ENCODE measurements around the gene LYZL1.

Gene LYZL1

GRCh38 chr10:29256019-29256418 lies 32.9 kb upstream of the LYZL1 start:
- H3K4me1 ChIP-seq (ENCODE audit: control insufficient read depth in 2 of 2, insufficient read depth in 1 of 2, low read depth in 1 of 2, low read length in 2 of 2): peaks cover 0 to 7% of the 10 kb centered on the region in 2 donors
- no peak overlapping the region for H3K23ac ChIP-seq (ENCODE audit: low read depth, low read length, poor library complexity)
- H3K4ac ChIP-seq (ENCODE audit: low read length): no peak overlapping the region
- H3K36me3 ChIP-seq (replicated peaks in 1 of 2; ENCODE audit: control insufficient read depth in 2 of 2, insufficient read depth in 2 of 2, low read length in 2 of 2): no peaks in the 10 kb centered on the region
- H3K79me1 ChIP-seq (ENCODE audit: low read depth, low read length): no peaks in the 10 kb centered on the region
- no peak overlapping the region for H3K18ac ChIP-seq (ENCODE audit: low read length)
- no peak overlapping the region for H3K4me3 ChIP-seq (ENCODE audit: low read length in 2 of 2)
- H3K9ac ChIP-seq (ENCODE audit: low read depth, low read length, poor library complexity): no peak overlapping the region
- no peak overlapping the region for H2BK12ac ChIP-seq (ENCODE audit: low read length)
- no peak overlapping the region for H2AFZ ChIP-seq (ENCODE audit: low read length)
- H3K4me2 ChIP-seq (ENCODE audit: insufficient read depth, low read length, poor library complexity, severe bottlenecking): no peak overlapping the region
- no peak overlapping the region for H3K14ac ChIP-seq (ENCODE audit: low read length)
- H3K9me3 ChIP-seq (replicated peaks in 1 of 2; ENCODE audit: control insufficient read depth in 2 of 2, insufficient read depth in 1 of 2, low read depth in 1 of 2, low read length in 2 of 2): no peaks in the 10 kb centered on the region
- no peak overlapping the region for H2BK120ac ChIP-seq (ENCODE audit: low read depth, low read length)
- no peak overlapping the region for H4K91ac ChIP-seq (ENCODE audit: low read depth, low read length, poor library complexity)
- no CpG with 5 or more reads among the region's 7 CpGs for WGBS, 2 donors (ENCODE audit: extremely low coverage in 2 of 2, insufficient read length in 2 of 2, insufficient replicate concordance in 1 of 2)
- H3K27me3 ChIP-seq (ENCODE audit: control insufficient read depth in 3 of 3, insufficient read depth in 3 of 3, low read depth in 1 of 3, low read length in 3 of 3): peaks cover 0 to 4% (median 3%) of the 10 kb centered on the region in 3 experiments
- DNase-seq (ENCODE audit: low spot score): no peak
- no peak overlapping the region for H3K27ac ChIP-seq (replicated peaks; ENCODE audit: low read length)
- no peak overlapping the region for H2BK15ac ChIP-seq (ENCODE audit: low read length)
- H4K8ac ChIP-seq (ENCODE audit: low read depth, low read length): no peak overlapping the region
- no peak overlapping the region for H2AK5ac ChIP-seq (ENCODE audit: low read depth, low read length)
- no peak overlapping the region for H2BK5ac ChIP-seq (ENCODE audit: low read length)

- H3K4ac ChIP-seq (ENCODE audit: low read length): no peak overlapping the region
- H4K91ac ChIP-seq (ENCODE audit: low read depth, low read length, poor library complexity): no peak overlapping the region
- H2BK12ac ChIP-seq (ENCODE audit: low read length): no peak overlapping the region
- H3K9ac ChIP-seq (ENCODE audit: low read depth, low read length, poor library complexity): no peak overlapping the region
- no peak overlapping the region for H2BK15ac ChIP-seq (ENCODE audit: low read length)
- no peak overlapping the region for H3K18ac ChIP-seq (ENCODE audit: low read length)
- no peak overlapping the region for H3K4me3 ChIP-seq (ENCODE audit: low read length in 2 of 2)
- no peaks in the 10 kb centered on the region for H3K36me3 ChIP-seq (replicated peaks in 1 of 2; ENCODE audit: control insufficient read depth in 2 of 2, insufficient read depth in 2 of 2, low read length in 2 of 2)
- H2BK5ac ChIP-seq (ENCODE audit: low read length): no peak overlapping the region
- no peak overlapping the region for H3K23ac ChIP-seq (ENCODE audit: low read depth, low read length, poor library complexity)
- no peaks in the 10 kb centered on the region for H3K9me3 ChIP-seq (replicated peaks in 1 of 2; ENCODE audit: control insufficient read depth in 2 of 2, insufficient read depth in 1 of 2, low read depth in 1 of 2, low read length in 2 of 2)
- H3K4me2 ChIP-seq (ENCODE audit: insufficient read depth, low read length, poor library complexity, severe bottlenecking): no peak overlapping the region
- no peaks in the 10 kb centered on the region for H3K79me1 ChIP-seq (ENCODE audit: low read depth, low read length)
- no peak overlapping the region for H2AFZ ChIP-seq (ENCODE audit: low read length)
- no peak overlapping the region for H2AK5ac ChIP-seq (ENCODE audit: low read depth, low read length)
- no peak overlapping the region for H2BK120ac ChIP-seq (ENCODE audit: low read depth, low read length)
- H3K4me1 ChIP-seq (ENCODE audit: control insufficient read depth in 2 of 2, insufficient read depth in 1 of 2, low read depth in 1 of 2, low read length in 2 of 2): peaks cover 0 to 7% of the 10 kb centered on the region in 2 donors
- no CpG with 5 or more reads among the region's 1 CpG for WGBS, 2 donors (ENCODE audit: extremely low coverage in 2 of 2, insufficient read length in 2 of 2, insufficient replicate concordance in 1 of 2)
- DNase-seq (ENCODE audit: low spot score): no peak
- H4K8ac ChIP-seq (ENCODE audit: low read depth, low read length): no peak overlapping the region
- H3K14ac ChIP-seq (ENCODE audit: low read length): no peak overlapping the region
- H3K27me3 ChIP-seq (ENCODE audit: control insufficient read depth in 3 of 3, insufficient read depth in 3 of 3, low read depth in 1 of 3, low read length in 3 of 3): peaks cover 0 to 4% (median 3%) of the 10 kb centered on the region in 3 experiments
- H3K27ac ChIP-seq (replicated peaks; ENCODE audit: low read length): no peak overlapping the region
Measured at GRCh38 chr10:29256586-29256985, 32.3 kb upstream of the LYZL1 start.

GRCh38 chr10:29257106-29257783 lies 31.6 kb upstream of the LYZL1 start:
- Histone ChIP-seq H2BK15ac (ENCODE audit: low read length) (no peak overlapping the region), H3K4me2 (ENCODE audit: insufficient read depth, low read length, poor library complexity, severe bottlenecking) (no peak overlapping the region), H3K4ac (ENCODE audit: low read length) (no peak overlapping the region), H3K27ac (replicated peaks; ENCODE audit: low read length) (no peak overlapping the region), H3K14ac (ENCODE audit: low read length) (no peak overlapping the region), H4K8ac (ENCODE audit: low read depth, low read length) (no peak overlapping the region), H2AFZ (ENCODE audit: low read length) (no peak overlapping the region), H2BK12ac (ENCODE audit: low read length) (no peak overlapping the region), H3K79me1 (ENCODE audit: low read depth, low read length) (no peaks in the 10 kb centered on the region), H3K27me3 (ENCODE audit: control insufficient read depth in 3 of 3, insufficient read depth in 3 of 3, low read depth in 1 of 3, low read length in 3 of 3) (peaks cover 0 to 4% (median 3%) of the 10 kb centered on the region in 3 experiments), H2AK5ac (ENCODE audit: low read depth, low read length) (no peak overlapping the region), H2BK120ac (ENCODE audit: low read depth, low read length) (no peak overlapping the region), H3K4me3 (ENCODE audit: low read length in 2 of 2) (no peak overlapping the region), H4K91ac (ENCODE audit: low read depth, low read length, poor library complexity) (no peak overlapping the region), H2BK5ac (ENCODE audit: low read length) (no peak overlapping the region), H3K9ac (ENCODE audit: low read depth, low read length, poor library complexity) (no peak overlapping the region), H3K4me1 (ENCODE audit: control insufficient read depth in 2 of 2, insufficient read depth in 1 of 2, low read depth in 1 of 2, low read length in 2 of 2) (peaks cover 0 to 7% of the 10 kb centered on the region in 2 donors), H3K18ac (ENCODE audit: low read length) (no peak overlapping the region), H3K9me3 (replicated peaks in 1 of 2; ENCODE audit: control insufficient read depth in 2 of 2, insufficient read depth in 1 of 2, low read depth in 1 of 2, low read length in 2 of 2) (no peaks in the 10 kb centered on the region), H3K36me3 (replicated peaks in 1 of 2; ENCODE audit: control insufficient read depth in 2 of 2, insufficient read depth in 2 of 2, low read length in 2 of 2) (no peaks in the 10 kb centered on the region), H3K23ac (ENCODE audit: low read depth, low read length, poor library complexity) (no peak overlapping the region)
- DNase-seq (ENCODE audit: low spot score): no peak
- no CpG with 5 or more reads among the region's 11 CpGs for WGBS, 2 donors (ENCODE audit: extremely low coverage in 2 of 2, insufficient read length in 2 of 2, insufficient replicate concordance in 1 of 2)

GRCh38 chr10:29257784-29258135 lies 31.1 kb upstream of the LYZL1 start:
- Histone ChIP-seq H3K27me3 (ENCODE audit: control insufficient read depth in 3 of 3, insufficient read depth in 3 of 3, low read depth in 1 of 3, low read length in 3 of 3) (peaks cover 0 to 3% (median 3%) of the 10 kb centered on the region in 3 experiments), H3K9ac (ENCODE audit: low read depth, low read length, poor library complexity) (no peak overlapping the region), H2BK5ac (ENCODE audit: low read length) (no peak overlapping the region), H3K27ac (replicated peaks; ENCODE audit: low read length) (no peak overlapping the region), H3K4me2 (ENCODE audit: insufficient read depth, low read length, poor library complexity, severe bottlenecking) (no peak overlapping the region), H2AFZ (ENCODE audit: low read length) (no peak overlapping the region), H2BK120ac (ENCODE audit: low read depth, low read length) (no peak overlapping the region), H3K23ac (ENCODE audit: low read depth, low read length, poor library complexity) (no peak overlapping the region), H2BK15ac (ENCODE audit: low read length) (no peak overlapping the region), H3K36me3 (replicated peaks in 1 of 2; ENCODE audit: control insufficient read depth in 2 of 2, insufficient read depth in 2 of 2, low read length in 2 of 2) (no peaks in the 10 kb centered on the region), H2BK12ac (ENCODE audit: low read length) (no peak overlapping the region), H3K4ac (ENCODE audit: low read length) (no peak overlapping the region), H3K4me1 (ENCODE audit: control insufficient read depth in 2 of 2, insufficient read depth in 1 of 2, low read depth in 1 of 2, low read length in 2 of 2) (peaks cover 0 to 7% of the 10 kb centered on the region in 2 donors), H4K91ac (ENCODE audit: low read depth, low read length, poor library complexity) (no peak overlapping the region), H2AK5ac (ENCODE audit: low read depth, low read length) (no peak overlapping the region), H3K18ac (ENCODE audit: low read length) (no peak overlapping the region), H3K14ac (ENCODE audit: low read length) (no peak overlapping the region), H3K9me3 (replicated peaks in 1 of 2; ENCODE audit: control insufficient read depth in 2 of 2, insufficient read depth in 1 of 2, low read depth in 1 of 2, low read length in 2 of 2) (no peaks in the 10 kb centered on the region), H3K4me3 (ENCODE audit: low read length in 2 of 2) (no peak overlapping the region), H4K8ac (ENCODE audit: low read depth, low read length) (no peak overlapping the region), H3K79me1 (ENCODE audit: low read depth, low read length) (no peaks in the 10 kb centered on the region)
- DNase-seq (ENCODE audit: low spot score): no peak
- no CpG with 5 or more reads among the region's 3 CpGs for WGBS, 2 donors (ENCODE audit: extremely low coverage in 2 of 2, insufficient read length in 2 of 2, insufficient replicate concordance in 1 of 2)
